HG03469 (cell line): ENCODE results near the gene MSMO1.

Experiments
- ATAC-seq: cut with Tn5 transposase; IDR thresholded peaks from one replicate; pipeline ENCODE4 v1.9.1; 2021; ENCODE audit warnings: mild to moderate bottlenecking, moderate library complexity, moderate number of reproducible peaks; ENCODE audit not compliant: unreplicated experiment

The MSMO1 gene

GRCh38 chr4:165386328-165386727 is 58.9 kb downstream of the MSMO1 start:
- ATAC-seq: no peak

- no peak for ATAC-seq
These were observed 61.3 kb downstream of the MSMO1 start for GRCh38 chr4:165388756-165389155.
